BLaER1 treated with 17β-estradiol and CSF1 and Interleukin-3, amounts not matched to agents 10 nM and 100 nM (cell line): ENCODE results near the gene DBI.

Experiments
- H3K27ac ChIP-seq, 11 experiments: shearing (Covaris generic); formaldehyde crosslinking; 2 replicates each; pipeline ENCODE4 v1.8.1; 2022
- H3K27me3 ChIP-seq, 11 experiments: shearing (Covaris generic); formaldehyde crosslinking; 2 replicates each; pipeline ENCODE4 v1.8.1; 2022
- H3K36me3 ChIP-seq, 11 experiments: shearing (Covaris generic); formaldehyde crosslinking; 2 replicates each; pipeline ENCODE4 v1.8.1; 2022
- H3K4me1 ChIP-seq, 10 experiments: shearing (Covaris generic); formaldehyde crosslinking; 2 replicates each; pipeline ENCODE4 v1.8.1; 2022
- H3K4me2 ChIP-seq, 11 experiments: shearing (Covaris generic); formaldehyde crosslinking; 2 replicates each; pipeline ENCODE4 v1.8.1; 2022
- H3K4me3 ChIP-seq, 10 experiments: shearing (Covaris generic); formaldehyde crosslinking; 2 replicates each; pipeline ENCODE4 v1.8.1; 2022
- H3K9ac ChIP-seq, 11 experiments: shearing (Covaris generic); formaldehyde crosslinking; 2 replicates each; pipeline ENCODE4 v1.8.1; 2022
- H3K9me3 ChIP-seq, 11 experiments: shearing (Covaris generic); formaldehyde crosslinking; replicated peaks in 1 of 11; 2 replicates each; pipeline ENCODE4 v1.8.1; 2022
- H4K20me1 ChIP-seq, 11 experiments: shearing (Covaris generic); formaldehyde crosslinking; 2 replicates each; pipeline ENCODE4 v1.8.1; 2022
- Cebpa-rat ChIP-seq, 11 experiments: shearing (Covaris generic); IDR thresholded peaks; 2 replicates each; pipeline ENCODE4 v1.8.1; 2022

DBI gene

GRCh38 chr2:119419803-119420508 lies 53.2 kb downstream of the DBI start:
- no peak overlapping the region for H3K4me3 ChIP-seq
- H3K4me1 ChIP-seq, result peaks cover 8 to 32% (median 21%) of the 10 kb centered on the region in 10 experiments
- TF ChIP-seq Cebpa-rat (IDR thresholded peaks at IDR 0.05), result no peak
- peak overlapping the region in 2 of 11 experiments; percentile 23 to 74; a peak in 4 of 22 replicates for H3K4me2 ChIP-seq
- peaks cover 15 to 30% (median 22%) of the 10 kb centered on the region in 11 experiments for H3K9me3 ChIP-seq
- no peak overlapping the region for H3K9ac ChIP-seq
- no peaks in the 10 kb centered on the region for H3K27me3 ChIP-seq
- H3K27ac ChIP-seq, result no peak overlapping the region
- no peaks in the 10 kb centered on the region for H4K20me1 ChIP-seq
- no peaks in the 10 kb centered on the region; a peak in 1 of 22 replicates for H3K36me3 ChIP-seq

GRCh38 chr2:119421304-119421703 lies 54.5 kb downstream of the DBI start:
- Histone ChIP-seq H3K4me1 (peaks cover 0 to 32% (median 11%) of the 10 kb centered on the region in 10 experiments; a peak in 17 of 20 replicates), H3K9ac (no peak overlapping the region), H3K27ac (no peak overlapping the region), H3K27me3 (no peaks in the 10 kb centered on the region), H3K36me3 (no peaks in the 10 kb centered on the region; a peak in 1 of 22 replicates), H3K4me2 (peak overlapping the region in 1 of 11 experiments; percentile 31; a peak in 1 of 22 replicates), H3K9me3 (peaks cover 15 to 28% (median 22%) of the 10 kb centered on the region in 11 experiments), H4K20me1 (no peaks in the 10 kb centered on the region), H3K4me3 (no peak overlapping the region)
- TF ChIP-seq Cebpa-rat (IDR thresholded peaks at IDR 0.05), result no peak

- peaks cover 0 to 36% (median 10%) of the 10 kb centered on the region in 10 experiments; a peak in 15 of 20 replicates for H3K4me1 ChIP-seq
- H3K27me3 ChIP-seq, result no peaks in the 10 kb centered on the region
- TF ChIP-seq Cebpa-rat (IDR thresholded peaks at IDR 0.05), result no peak
- H4K20me1 ChIP-seq, result no peaks in the 10 kb centered on the region
- no peak overlapping the region for H3K4me3 ChIP-seq
- H3K9me3 ChIP-seq, result peaks cover 15 to 28% (median 22%) of the 10 kb centered on the region in 11 experiments
- H3K9ac ChIP-seq, result no peak overlapping the region
- no peak overlapping the region for H3K27ac ChIP-seq
- H3K4me2 ChIP-seq, result peak overlapping the region in 1 of 11 experiments; percentile 31; a peak in 2 of 22 replicates
- no peaks in the 10 kb centered on the region; a peak in 1 of 22 replicates for H3K36me3 ChIP-seq
These were observed 55.0 kb downstream of the DBI start for GRCh38 chr2:119421741-119422140.
